GM12874 (cell line): ENCODE results near the gene FNBP1L.

Experiments used
- CTCF ChIP-seq: IDR thresholded peaks from 2 replicates; pipeline ENCODE4 v1.5.1; 2011; ENCODE audit warnings: low read depth, mild to moderate bottlenecking, control low read depth, low read length, moderate library complexity; ENCODE audit not compliant: insufficient read depth

FNBP1L gene

DNA sequence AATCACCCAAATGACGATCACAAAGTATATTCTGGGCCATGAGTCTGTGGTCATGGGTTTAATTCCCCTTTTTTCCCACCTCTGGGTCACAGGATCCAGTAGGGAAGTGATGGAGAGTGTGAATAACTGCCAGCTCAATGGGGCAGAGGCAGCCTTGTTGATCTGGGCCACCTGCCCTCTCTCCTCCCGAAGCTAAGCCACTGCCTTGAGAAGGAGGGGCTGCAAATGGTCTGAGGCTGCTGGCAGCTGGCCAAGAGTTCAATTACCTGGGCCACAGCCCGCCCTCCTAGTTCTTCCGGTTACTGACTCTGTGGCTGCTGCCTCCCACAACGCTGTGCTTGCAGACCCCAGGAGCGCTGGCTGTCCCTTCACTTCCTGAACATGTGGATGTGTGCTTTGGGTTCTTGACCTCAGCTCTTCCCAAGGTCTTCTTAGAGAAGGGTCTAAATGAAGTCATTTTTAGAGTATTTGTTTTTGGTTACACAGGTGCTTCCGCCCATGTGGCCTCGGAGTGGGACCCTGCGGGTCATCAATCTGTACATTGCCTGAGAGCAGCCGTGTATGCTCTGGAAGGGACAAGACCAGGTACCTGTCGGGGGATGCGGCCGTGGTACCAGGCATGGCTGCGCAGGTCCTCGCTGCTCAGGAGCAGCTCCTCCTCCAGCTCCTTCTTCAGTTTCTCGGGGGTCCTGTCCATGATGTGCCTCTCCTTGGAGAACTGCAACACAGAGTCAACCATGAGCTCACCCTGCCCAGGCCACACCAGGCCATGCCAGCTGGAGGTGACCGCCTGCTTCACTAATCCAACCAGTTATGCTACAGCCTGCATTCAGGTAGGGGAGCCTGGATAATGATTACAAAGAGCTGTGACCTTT is 144.0 kb downstream of the FNBP1L start:
- no peak for TF ChIP-seq CTCF

- no peak for TF ChIP-seq CTCF
Measured at GRCh38 chr1:93592551-93592949, 144.6 kb downstream of the FNBP1L start.

DNA sequence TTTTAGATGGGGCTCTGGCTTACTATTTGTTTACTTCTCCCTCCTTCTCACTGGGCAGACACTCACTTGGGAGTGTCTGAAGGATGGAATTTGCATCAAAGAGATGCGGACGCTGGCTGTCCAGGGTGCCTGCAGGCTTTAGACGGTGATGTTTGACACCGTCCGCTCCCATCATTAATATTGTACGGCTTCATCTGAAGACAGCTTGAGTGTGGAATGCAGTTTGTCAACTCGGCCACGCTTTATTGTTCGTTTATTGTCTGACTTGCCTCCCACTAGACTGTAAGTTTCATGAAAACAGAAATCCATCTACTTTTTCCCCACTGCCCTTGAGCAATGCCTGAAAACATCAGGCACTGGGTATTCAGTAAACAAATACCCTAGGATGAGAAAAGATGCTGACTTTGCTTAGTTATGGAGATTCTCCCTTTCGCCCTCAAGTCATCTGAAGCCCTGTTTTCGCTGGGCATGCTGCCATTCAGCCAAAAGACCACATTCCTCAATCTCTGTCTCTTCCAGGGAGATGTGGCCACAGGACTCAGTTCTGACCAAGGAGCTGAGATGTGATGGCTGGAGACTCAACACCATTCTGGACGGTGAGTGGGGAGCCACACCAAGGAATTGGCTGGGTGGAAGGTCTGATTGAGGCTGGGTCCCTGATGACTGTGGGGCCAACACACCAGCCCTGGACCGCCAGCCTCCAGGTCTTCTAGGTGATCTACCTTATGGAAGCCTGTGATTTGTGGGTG is 146.1 kb downstream of the FNBP1L start:
- TF ChIP-seq CTCF = no peak

- no peak for TF ChIP-seq CTCF
Measured at GRCh38 chr1:93594603-93594880, 146.6 kb downstream of the FNBP1L start.

DNA sequence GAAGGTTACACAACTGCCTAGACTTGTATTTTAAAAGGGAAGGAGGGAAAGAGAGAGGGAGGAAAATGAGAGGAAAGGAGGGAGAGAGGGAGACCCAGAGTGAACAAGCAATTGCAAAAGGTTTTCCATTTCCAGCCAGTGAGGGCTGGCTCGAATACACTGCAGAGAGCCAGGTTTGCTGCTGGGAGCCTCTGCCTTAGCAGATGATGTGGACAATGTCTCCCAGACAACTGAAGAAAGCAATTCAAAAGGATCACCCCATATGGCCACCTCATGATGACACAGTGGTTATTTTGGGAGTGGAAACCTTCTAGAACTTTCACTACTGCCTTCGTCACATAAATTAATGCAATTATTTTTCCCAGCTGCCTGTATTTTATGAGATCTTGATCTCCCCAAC is 147.3 kb downstream of the FNBP1L start:
- TF ChIP-seq CTCF = no peak

DNA sequence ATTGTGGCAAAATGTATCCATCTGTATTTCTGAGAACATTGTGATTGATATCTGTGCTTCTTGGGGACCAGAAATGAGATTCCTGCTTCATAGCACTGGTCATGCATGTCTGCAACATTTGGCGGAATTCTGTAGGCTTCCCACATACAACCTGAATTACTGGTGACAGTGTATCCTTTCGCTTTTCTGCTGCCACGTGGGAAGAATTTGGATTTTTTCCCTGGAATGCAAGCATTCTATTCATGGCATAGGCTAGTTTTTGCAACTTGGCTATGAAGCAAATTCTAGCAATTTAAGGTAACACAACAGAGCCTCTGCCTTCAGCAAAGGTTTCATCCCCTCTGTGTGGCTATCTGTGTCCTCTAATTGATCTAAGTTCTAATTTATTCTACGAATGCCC is 147.8 kb downstream of the FNBP1L start:
- no peak for TF ChIP-seq CTCF

DNA sequence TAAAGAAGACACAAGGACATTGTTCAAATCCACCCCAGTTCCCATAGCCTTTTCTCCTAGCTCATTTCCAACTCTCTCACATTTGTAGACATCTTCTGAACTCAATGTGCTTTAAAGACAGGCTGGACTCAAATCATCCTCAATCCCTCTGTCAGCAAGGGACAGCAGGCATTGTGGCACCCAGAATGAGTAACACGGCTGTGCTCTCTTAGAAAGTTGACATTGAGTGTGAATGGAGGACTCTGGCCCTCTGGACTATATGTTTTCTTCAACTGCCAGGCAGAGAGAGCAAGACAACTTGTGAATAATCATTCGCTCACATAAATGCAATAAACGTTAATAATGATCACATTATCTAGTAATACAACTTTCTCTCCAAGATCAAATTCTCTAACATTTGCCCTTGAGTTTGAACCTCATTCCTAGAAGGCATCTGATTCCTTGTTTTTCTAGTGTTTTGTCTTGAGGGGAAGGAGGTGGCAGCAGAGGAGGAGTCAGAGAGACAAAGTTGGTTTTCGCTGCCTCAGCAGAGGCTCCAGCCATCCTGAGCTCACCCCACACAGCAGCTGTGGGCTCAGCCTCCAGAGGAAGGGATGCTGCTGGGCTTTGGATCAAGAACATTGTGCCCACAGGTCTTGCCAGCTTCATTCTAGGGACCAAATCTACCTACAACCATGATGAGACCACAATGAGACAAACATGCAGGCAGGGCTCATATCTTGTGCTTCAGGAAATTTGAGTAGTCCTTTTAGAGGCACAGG is 148.6 kb downstream of the FNBP1L start:
- TF ChIP-seq CTCF = no peak
